Measurements from ENCODE around the gene NR6A1.

GRCh38 chr9:124621371-124622328 is 149.5 kb downstream of the NR6A1 start:
- no peak for TF ChIP-seq CTCF (CRISPR knock-in tag; IDR thresholded peaks at IDR 0.05)
- TF ChIP-seq HNF4A (CRISPR knock-in tag; IDR thresholded peaks at IDR 0.05): no peak
- no peak for TF ChIP-seq ZBTB44 (CRISPR knock-in tag; IDR thresholded peaks at IDR 0.05)
- TF ChIP-seq TRIM22 (IDR thresholded peaks at IDR 0.05): no peak
